Mesenchymal stem cell (in vitro differentiated cells and primary cell): ENCODE data around the gene HLA-DRB5. TPM values are rescaled to one million over a fixed set of nuclear protein-coding genes. Genes with fewer than 3 reads are reported as not detected.
A peak's percentile ranks its signal among the peaks of the same experiment; 100 is the strongest.
"Not testable (repeated sequence)": the region's sequence is repeated elsewhere in the genome, so short reads cannot be mapped to it uniquely, and the experiment has no call there.

Experiments used
- DNase-seq: peaks from one replicate; pipeline ENCODE4 v3.0.0-alpha.2; 2013
- H2AFZ ChIP-seq: one replicate; pipeline ENCODE4 v1.6.1; 2013; ENCODE audit warnings: low read depth, mild to moderate bottlenecking, control low read depth, inconsistent platforms, low read length, moderate library complexity
- H2AK5ac ChIP-seq: 2 replicates; pipeline ENCODE4 v1.6.1; 2013; ENCODE audit warnings: low read length, moderate library complexity, mild to moderate bottlenecking, inconsistent platforms; ENCODE audit not compliant: severe bottlenecking
- H2BK120ac ChIP-seq: one replicate; pipeline ENCODE4 v1.6.1; 2013; ENCODE audit warnings: low read depth, mild to moderate bottlenecking, inconsistent platforms, low read length, moderate library complexity
- H2BK12ac ChIP-seq, 2 experiments: one replicate each; pipeline ENCODE4 v1.6.1; 2013; ENCODE audit warnings: inconsistent platforms in 2 of 2, low read length in 2 of 2, mild to moderate bottlenecking in 2 of 2, moderate library complexity in 2 of 2, control low read depth in 1 of 2
- H2BK15ac ChIP-seq: one replicate; pipeline ENCODE4 v1.6.1; 2013; ENCODE audit warnings: mild to moderate bottlenecking, low read depth, inconsistent platforms; ENCODE audit not compliant: poor library complexity, severe bottlenecking
- H2BK5ac ChIP-seq: 2 replicates; pipeline ENCODE4 v1.6.1; 2013; ENCODE audit warnings: low read depth, mild to moderate bottlenecking, low read length, control low read depth, inconsistent platforms; ENCODE audit not compliant: poor library complexity, severe bottlenecking
- H3K14ac ChIP-seq, 2 experiments: one replicate each; pipeline ENCODE4 v1.6.1; 2013; ENCODE audit warnings: inconsistent platforms in 2 of 2, low read length in 2 of 2, control low read depth in 1 of 2, mild to moderate bottlenecking in 1 of 2, moderate library complexity in 1 of 2
- H3K18ac ChIP-seq, 2 experiments: one replicate each; pipeline ENCODE4 v1.6.1; 2013; ENCODE audit warnings: inconsistent platforms in 2 of 2, low read length in 2 of 2, control low read depth in 1 of 2, low read depth in 1 of 2, mild to moderate bottlenecking in 1 of 2
- H3K23ac ChIP-seq, 2 experiments: one replicate each; pipeline ENCODE4 v1.6.1; 2013; ENCODE audit warnings: inconsistent platforms in 2 of 2, low read length in 2 of 2, mild to moderate bottlenecking in 2 of 2, moderate library complexity in 2 of 2, control low read depth in 1 of 2
- H3K27ac ChIP-seq: 2 replicates; pipeline ENCODE4 v1.5.1; 2013; ENCODE audit warnings: mild to moderate bottlenecking, moderate library complexity, low read length, control low read depth, inconsistent platforms; ENCODE audit not compliant: poor library complexity, severe bottlenecking
- H3K27me3 ChIP-seq, 2 experiments: 2 replicates each; pipeline versions ENCODE4 v1.6.1 to v1.7.0; 2013; ENCODE audit warnings: low read length in 2 of 2, mild to moderate bottlenecking in 2 of 2, moderate library complexity in 2 of 2, control low read depth in 1 of 2, inconsistent platforms in 1 of 2; ENCODE audit not compliant: control insufficient read depth in 1 of 2, insufficient read depth in 1 of 2
- H3K36me3 ChIP-seq, 2 experiments: 2 replicates each; pipeline versions ENCODE4 v1.6.1 to v1.7.0; 2013; ENCODE audit warnings: low read length in 2 of 2, control low read depth in 1 of 2, inconsistent platforms in 1 of 2, low read depth in 1 of 2, mild to moderate bottlenecking in 1 of 2; ENCODE audit not compliant: insufficient read depth in 2 of 2, control insufficient read depth in 1 of 2
- H3K4ac ChIP-seq, 2 experiments: one replicate each; pipeline ENCODE4 v1.6.1; 2013; ENCODE audit warnings: inconsistent platforms in 2 of 2, low read length in 2 of 2, mild to moderate bottlenecking in 2 of 2, moderate library complexity in 2 of 2, control low read depth in 1 of 2, low read depth in 1 of 2
- H3K4me1 ChIP-seq: 2 replicates; pipeline ENCODE4 v1.6.1; 2013; ENCODE audit warnings: low read depth, low read length, control low read depth; ENCODE audit not compliant: control insufficient read depth, insufficient read depth
- H3K4me2 ChIP-seq: 2 replicates; pipeline ENCODE4 v1.6.1; 2013; ENCODE audit warnings: low read length, mild to moderate bottlenecking, inconsistent platforms; ENCODE audit not compliant: poor library complexity, severe bottlenecking
- H3K4me3 ChIP-seq, 2 experiments: 2 replicates each; pipeline versions ENCODE4 v1.5.1 to v1.7.0; 2013; ENCODE audit warnings: low read length in 2 of 2, mild to moderate bottlenecking in 2 of 2, control low read depth in 1 of 2, low read depth in 1 of 2; ENCODE audit not compliant: insufficient read depth in 1 of 2
- H3K79me1 ChIP-seq: replicated peaks from 2 replicates; pipeline ENCODE4 v1.6.1; 2013; ENCODE audit warnings: mild to moderate bottlenecking, control low read depth, low read length, inconsistent platforms; ENCODE audit not compliant: poor library complexity, severe bottlenecking
- H3K9ac ChIP-seq: 2 replicates; pipeline ENCODE4 v1.7.0; 2013; ENCODE audit warnings: mild to moderate bottlenecking, low read length, moderate library complexity
- H3K9me3 ChIP-seq: 2 replicates; pipeline ENCODE4 v1.7.0; 2013; ENCODE audit warnings: mild to moderate bottlenecking, low read length; ENCODE audit not compliant: control insufficient read depth
- H4K8ac ChIP-seq: one replicate; pipeline ENCODE4 v1.6.1; 2013; ENCODE audit warnings: inconsistent platforms, mild to moderate bottlenecking, low read length, moderate library complexity
- H4K91ac ChIP-seq: one replicate; pipeline ENCODE4 v1.6.1; 2013; ENCODE audit warnings: mild to moderate bottlenecking, low read length, inconsistent platforms
- WGBS: methylation state at CpG from one replicate; pipeline ENCODE4 v1.1.7; 2013; ENCODE audit warnings: mixed read lengths; 5-methylcytosine and 5-hydroxymethylcytosine counted together
- polyA plus RNA-seq, 2 experiments: library from polyadenylated mRNA; stranded (reverse); fragments of 200-250 nt; gene quantifications; one replicate each; pipeline ENCODE4 v1.2.3, GENCODE V29; 2013

Gene HLA-DRB5
- polyA plus RNA-seq (2013, experiment 1 of 2): not detected
- polyA plus RNA-seq (2013, experiment 2 of 2): not detected

DNA sequence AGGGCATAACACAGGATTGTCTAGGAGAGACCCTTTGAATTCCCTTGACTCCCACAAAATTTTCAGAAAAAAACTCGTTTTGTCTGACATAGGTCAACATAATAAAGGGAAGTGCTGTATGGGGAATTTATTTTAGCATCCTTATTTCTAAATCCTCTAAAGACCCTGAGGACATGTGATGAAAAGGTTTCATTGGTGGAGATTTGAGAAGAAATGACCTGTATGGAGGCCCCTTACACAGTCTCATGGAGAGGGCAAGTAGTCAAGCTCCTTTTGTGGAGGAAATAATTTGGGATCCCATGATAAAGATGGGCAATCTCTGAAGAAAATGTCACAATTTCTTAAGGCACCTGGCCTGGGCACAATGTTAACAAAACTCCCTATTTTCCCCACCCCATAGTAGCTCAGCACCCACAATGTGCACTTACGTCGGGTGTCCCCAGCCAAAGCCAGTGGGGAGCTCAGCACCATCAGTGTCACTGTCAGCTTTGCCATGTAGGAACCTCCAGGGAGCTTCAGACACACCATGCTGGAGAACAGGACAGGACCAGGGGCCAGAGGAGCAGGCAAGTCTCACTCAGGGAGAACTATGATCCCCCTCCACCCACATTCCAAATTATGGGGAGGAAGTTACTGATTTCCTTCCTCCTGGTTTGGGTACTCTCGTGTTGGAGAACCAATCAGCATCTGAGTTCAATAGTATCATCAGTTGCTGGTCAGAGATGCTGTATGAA lies at the start of gene HLA-DRB5:
HLA-DRB5 (minus strand) TSS at position 591 of the 734 bp plus-strand sequence; CDS start at position 528, 63 bp downstream.
- no peak for DNase-seq
- H3K36me3 ChIP-seq: no peaks in the 10 kb centered on the region
- no peaks in the 10 kb centered on the region for H3K4me1 ChIP-seq
- H2AFZ ChIP-seq: no peak within 1 kb of the TSS
- H2BK15ac ChIP-seq: no peak within 1 kb of the TSS
- H3K27ac ChIP-seq: no peak within 1 kb of the TSS
- no peak within 1 kb of the TSS for H4K8ac ChIP-seq
- no peak within 1 kb of the TSS for H2BK5ac ChIP-seq
- no peak within 1 kb of the TSS for H4K91ac ChIP-seq
- no peak within 1 kb of the TSS for H2AK5ac ChIP-seq
- H3K27me3 ChIP-seq: no peaks in the 10 kb centered on the region
- H3K79me1 ChIP-seq: no peaks in the 10 kb centered on the region
- H3K18ac ChIP-seq: no peak within 1 kb of the TSS
- peak within 1 kb of the TSS in 1 of 2 experiments; percentile 79 for H3K4me3 ChIP-seq
- H3K9me3 ChIP-seq: no peaks in the 10 kb centered on the region
- H3K23ac ChIP-seq: no peak within 1 kb of the TSS
- H2BK12ac ChIP-seq: no peak within 1 kb of the TSS
- no peak within 1 kb of the TSS for H3K14ac ChIP-seq
- H2BK120ac ChIP-seq: no peak within 1 kb of the TSS
- no peak within 1 kb of the TSS for H3K4me2 ChIP-seq
- WGBS: 100% methylated on average over 1 of the region's 4 CpGs
- H3K9ac ChIP-seq: peak within 1 kb of the TSS; percentile 57
- H3K4ac ChIP-seq: no peak within 1 kb of the TSS

DNA sequence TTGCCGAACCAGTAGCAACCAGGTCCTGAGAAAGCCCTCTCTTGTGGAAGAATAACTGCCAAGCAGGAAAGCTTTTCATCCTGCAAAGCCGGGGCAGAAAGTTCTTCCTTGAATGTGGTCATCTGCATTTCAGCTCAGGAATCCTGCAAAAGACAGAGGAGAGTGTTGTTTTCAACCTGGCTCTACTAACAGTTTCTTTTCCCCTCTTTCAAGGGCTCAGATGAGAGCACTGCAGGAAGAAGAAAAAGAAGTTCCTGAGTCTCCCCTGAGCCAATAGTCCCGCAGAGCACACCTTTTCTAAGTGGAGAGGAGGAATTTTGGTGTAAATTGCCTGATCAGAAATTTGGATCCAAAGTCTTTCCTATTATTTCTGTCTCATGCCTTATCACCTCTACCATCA lies 48.9 kb upstream of the HLA-DRB5 start:
- Histone ChIP-seq H3K27me3 (no peaks in the 10 kb centered on the region), H2AFZ (no peak overlapping the region), H3K9ac (no peak overlapping the region), H2AK5ac (no peak overlapping the region), H3K14ac (no peak overlapping the region), H4K8ac (no peak overlapping the region), H4K91ac (no peak overlapping the region), H2BK15ac (no peak overlapping the region), H3K4me1 (no peaks in the 10 kb centered on the region), H3K27ac (no peak overlapping the region), H3K4me2 (no peak overlapping the region), H2BK5ac (no peak overlapping the region), H3K4me3 (no peak overlapping the region), H3K4ac (no peak overlapping the region), H3K18ac (no peak overlapping the region), H3K79me1 (no peaks in the 10 kb centered on the region), H3K9me3 (no peaks in the 10 kb centered on the region), H2BK120ac (no peak overlapping the region), H3K36me3 (peaks cover 0 to 14% of the 10 kb centered on the region in 2 experiments), H3K23ac (no peak overlapping the region), H2BK12ac (no peak overlapping the region)
- 20% methylated on average over 2 of the region's 3 CpGs for WGBS
- no peak for DNase-seq

DNA sequence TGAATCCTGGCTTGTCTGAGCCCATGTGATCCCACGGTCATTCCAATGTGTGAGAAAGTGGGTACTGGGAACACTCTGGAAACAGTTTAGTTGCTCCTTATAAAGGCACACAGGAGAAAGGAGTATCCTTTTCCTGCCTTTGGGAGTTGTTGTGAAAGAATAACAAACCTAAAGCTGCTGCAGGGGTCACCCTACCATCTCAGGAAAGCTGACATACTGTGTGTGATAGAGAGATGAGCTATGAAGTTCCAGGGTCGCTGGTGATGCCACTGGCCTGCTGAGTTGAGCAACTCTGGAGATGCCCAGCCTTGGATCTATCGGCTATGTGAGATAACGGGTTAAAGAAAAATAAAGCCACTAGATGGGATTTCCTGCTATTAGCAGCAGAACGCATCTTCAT lies 47.4 kb upstream of the HLA-DRB5 start:
- H2BK5ac ChIP-seq, H2AK5ac ChIP-seq, H2BK15ac ChIP-seq, H3K4me3 ChIP-seq, H4K91ac ChIP-seq, H3K4me1 ChIP-seq, H4K8ac ChIP-seq, H3K23ac ChIP-seq, H3K18ac ChIP-seq, H3K14ac ChIP-seq, H2BK12ac ChIP-seq, H3K79me1 ChIP-seq, H3K9ac ChIP-seq, H3K27ac ChIP-seq, H2BK120ac ChIP-seq, H2AFZ ChIP-seq, H3K9me3 ChIP-seq, DNase-seq, H3K27me3 ChIP-seq, H3K4me2 ChIP-seq, H3K4ac ChIP-seq: not testable (repeated sequence)
- H3K36me3 ChIP-seq: peaks cover 0 to 14% of the 10 kb centered on the region in 2 experiments
- 32% methylated on average over 3 of the region's 5 CpGs for WGBS

DNA sequence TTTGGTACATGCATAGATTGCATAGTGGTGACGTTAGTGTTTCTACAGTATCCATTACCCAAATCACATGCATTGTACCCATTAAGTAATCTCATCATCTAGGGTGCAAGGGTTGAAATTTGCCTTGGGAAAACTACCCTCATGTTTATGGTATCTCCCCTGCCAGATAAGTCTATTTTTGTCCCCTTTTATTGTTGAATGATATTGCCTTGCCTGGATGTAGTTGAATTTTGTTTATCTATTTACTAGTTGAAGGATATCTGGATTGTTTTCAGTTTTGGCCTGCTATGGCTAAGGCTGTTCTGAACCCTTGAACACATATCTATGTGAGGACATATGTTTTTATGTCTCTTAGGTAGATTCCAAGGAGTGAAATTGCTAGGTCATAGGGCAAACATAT lies 46.2 kb upstream of the HLA-DRB5 start:
- Histone ChIP-seq H4K91ac (no peak overlapping the region), H2BK5ac (no peak overlapping the region), H3K79me1 (no peaks in the 10 kb centered on the region), H3K27ac (no peak overlapping the region), H3K9me3 (no peaks in the 10 kb centered on the region), H3K36me3 (peaks cover 0 to 13% of the 10 kb centered on the region in 2 experiments), H2AK5ac (no peak overlapping the region), H4K8ac (no peak overlapping the region), H3K4ac (no peak overlapping the region), H3K4me1 (no peaks in the 10 kb centered on the region), H3K4me2 (no peak overlapping the region), H2BK12ac (no peak overlapping the region), H3K4me3 (no peak overlapping the region), H2BK15ac (no peak overlapping the region), H3K23ac (no peak overlapping the region), H2BK120ac (no peak overlapping the region), H2AFZ (no peak overlapping the region), H3K27me3 (no peaks in the 10 kb centered on the region), H3K18ac (no peak overlapping the region), H3K14ac (no peak overlapping the region), H3K9ac (no peak overlapping the region)
- WGBS: 83% methylated on average over 1 of the region's 1 CpG
- no peak for DNase-seq
